ENCODE data around the gene DGCR8. TPM values are rescaled to one million over a fixed set of nuclear protein-coding genes. Genes with fewer than 3 reads are reported as not detected.

DGCR8 gene
- total RNA-seq, 4 donors from 2014 or later: 9.8 to 27.9 (median 14.7) TPM

GRCh38 chr22:20157430-20158183 is 77.6 kb downstream of the DGCR8 start:
- no peak for TF ChIP-seq CTCF (IDR thresholded peaks at IDR 0.05; ENCODE audit: low read depth)

- TF ChIP-seq CTCF (IDR thresholded peaks at IDR 0.05; ENCODE audit: low read depth): no peak
Observed at GRCh38 chr22:20158391-20159036, 78.5 kb downstream of the DGCR8 start.

GRCh38 chr22:20159076-20159475 is 79.0 kb downstream of the DGCR8 start:
- no peak for TF ChIP-seq CTCF (IDR thresholded peaks at IDR 0.05; ENCODE audit: low read depth)

GRCh38 chr22:20160041-20160440 is 80.0 kb downstream of the DGCR8 start:
- TF ChIP-seq CTCF (IDR thresholded peaks at IDR 0.05; ENCODE audit: low read depth): no peak

Small RNAs within 50 kb of the gene (small RNA-seq; reads per million reads assigned to genes)
- 2.3 reads per million, percentile 46 among the genes with 10 or more reads in this experiment for gene MIR185
- gene MIR6816: not detected
- gene RF00017: not detected
- not detected for gene RF00599

Other genes starting within 250 kb of the DGCR8 start
- gene GNB1L, start 225.4 kb upstream of the DGCR8 start, total RNA-seq: 1 to 10 TPM; 1.8 to 4.9 (median 3.9) TPM
- 10 to 100 TPM in 1 of 4 donors, 1 to 10 TPM in 3; 4.1 to 11.9 (median 6.7) TPM for gene RTL10, start 225.4 kb upstream of the DGCR8 start, total RNA-seq
- gene COMT, start 138.5 kb upstream of the DGCR8 start, total RNA-seq: 100 to 1,000 TPM in 3 of 4 donors, 10 to 100 TPM in 1; 80.1 to 228 (median 190) TPM
- gene TXNRD2, start 138.4 kb upstream of the DGCR8 start, total RNA-seq: 10 to 100 TPM; 11.1 to 28.4 (median 15.8) TPM
- gene ARVCF, start 63.4 kb upstream of the DGCR8 start, total RNA-seq: 10 to 100 TPM in 2 of 4 donors, 1 to 10 TPM in 2; 1.5 to 15.3 (median 7.5) TPM
- gene TANGO2, start 59.1 kb upstream of the DGCR8 start, total RNA-seq: 10 to 100 TPM; 24.3 to 46.7 (median 37.5) TPM
- gene RANBP1, start 35.9 kb downstream of the DGCR8 start, total RNA-seq: 100 to 1,000 TPM in 2 of 4 donors, 10 to 100 TPM in 2; 75.1 to 156 (median 116) TPM
- 10 to 100 TPM; 33.0 to 62.9 (median 46.7) TPM for gene TRMT2A, start 37.0 kb downstream of the DGCR8 start, total RNA-seq
- 10 to 100 TPM in 2 of 4 donors, 1 to 10 TPM in 2; 7.0 to 32.2 (median 11.0) TPM for gene ZDHHC8, start 51.6 kb downstream of the DGCR8 start, total RNA-seq
- gene CCDC188, start 70.8 kb downstream of the DGCR8 start, total RNA-seq: 1 to 10 TPM in 2 of 4 donors, not detected in 2; 1.3 to 3.0 TPM
- under 1 TPM in 2 of 4 donors, not detected in 2; 0.68 to 0.82 TPM for gene RTN4R, start 188.1 kb downstream of the DGCR8 start, total RNA-seq
- 10 to 100 TPM; 18.8 to 61.2 (median 54.0) TPM for gene DGCR6L, start 239.8 kb downstream of the DGCR8 start, total RNA-seq

All from subcutaneous adipose tissue (tissue), 4 donors.